SK-N-MC (cell line): Measurements from ENCODE around the gene A3GALT2.

Experiments
- EZH2 ChIP-seq: fragments of 200-600 bp; sonication (generic); IDR thresholded peaks from one replicate; pipeline ENCODE4 v1.6.1; 2017; ENCODE audit warnings: antibody characterized with exemption
- POLR2AphosphoS5 ChIP-seq: IDR thresholded peaks from 2 replicates; pipeline ENCODE4 v1.6.1; 2012; ENCODE audit warnings: mild to moderate bottlenecking, low read depth, low read length, borderline replicate concordance

- TF ChIP-seq EZH2 = no peak
- TF ChIP-seq POLR2AphosphoS5 = no peak
Measured at GRCh38 chr1:33282791-33283190, 38.1 kb downstream of the A3GALT2 start.
